ENCODE measurements around the gene ANKRD33B. TPM values are rescaled to one million over a fixed set of nuclear protein-coding genes. Genes with fewer than 3 reads are reported as not detected.

ANKRD33B gene
- polyA plus RNA-seq, 3 donors = 0.05 TPM; not detected in 2

- peaks cover 3 to 8% (median 4%) of the 10 kb centered on the region in 3 donors for H3K27me3 Mint-ChIP-seq (ENCODE audit: low read depth in 3 of 3)
- Histone ChIP-seq H3K36me3 (replicated peaks in 1 of 2; ENCODE audit: control insufficient read depth in 1 of 2, insufficient read depth in 2 of 2, low read length in 2 of 2) (peaks cover 33 to 52% of the 10 kb centered on the region in 2 donors), H3K4me1 (ENCODE audit: control insufficient read depth in 1 of 2, insufficient read depth in 2 of 2, low read length in 2 of 2) (peaks cover 8 to 10% of the 10 kb centered on the region in 2 donors), H3K4me3 (replicated peaks in 1 of 3; ENCODE audit: low read depth in 2 of 3, low read length in 3 of 3) (no peak overlapping the region), H3K79me2 (ENCODE audit: insufficient read depth, low read length) (no peaks in the 10 kb centered on the region), H3K27me3 (ENCODE audit: control insufficient read depth in 2 of 2, insufficient read depth in 2 of 2, low read length in 2 of 2) (no peaks in the 10 kb centered on the region), H2AFZ (ENCODE audit: insufficient read depth, low read depth, low read length, poor library complexity, severe bottlenecking) (no peak overlapping the region), H3K9ac (ENCODE audit: insufficient read depth, low read length, poor library complexity, severe bottlenecking) (no peak overlapping the region), H3K9me3 (replicated peaks in 1 of 2; ENCODE audit: control insufficient read depth in 1 of 2, insufficient read depth in 1 of 2, low read length in 2 of 2) (no peaks in the 10 kb centered on the region), H3K4me2 (replicated peaks; ENCODE audit: extremely low read depth, low read length, poor library complexity, severe bottlenecking) (no peak overlapping the region), H3K27ac (ENCODE audit: low read depth in 1 of 2, low read length in 2 of 2) (no peak overlapping the region), H4K20me1 (ENCODE audit: insufficient read depth, low read length) (peaks cover 10% of the 10 kb centered on the region)
- peaks cover 11% of the 10 kb centered on the region for H3K4me1 Mint-ChIP-seq
- H3K4me3 Mint-ChIP-seq = no peak overlapping the region
- H3K9me3 Mint-ChIP-seq = peaks cover 0 to 7% (median 2%) of the 10 kb centered on the region in 7 donors
- WGBS (ENCODE audit: insufficient coverage) = 97% methylated on average over 7 of the region's 7 CpGs
- TF ChIP-seq, protein P1, sequence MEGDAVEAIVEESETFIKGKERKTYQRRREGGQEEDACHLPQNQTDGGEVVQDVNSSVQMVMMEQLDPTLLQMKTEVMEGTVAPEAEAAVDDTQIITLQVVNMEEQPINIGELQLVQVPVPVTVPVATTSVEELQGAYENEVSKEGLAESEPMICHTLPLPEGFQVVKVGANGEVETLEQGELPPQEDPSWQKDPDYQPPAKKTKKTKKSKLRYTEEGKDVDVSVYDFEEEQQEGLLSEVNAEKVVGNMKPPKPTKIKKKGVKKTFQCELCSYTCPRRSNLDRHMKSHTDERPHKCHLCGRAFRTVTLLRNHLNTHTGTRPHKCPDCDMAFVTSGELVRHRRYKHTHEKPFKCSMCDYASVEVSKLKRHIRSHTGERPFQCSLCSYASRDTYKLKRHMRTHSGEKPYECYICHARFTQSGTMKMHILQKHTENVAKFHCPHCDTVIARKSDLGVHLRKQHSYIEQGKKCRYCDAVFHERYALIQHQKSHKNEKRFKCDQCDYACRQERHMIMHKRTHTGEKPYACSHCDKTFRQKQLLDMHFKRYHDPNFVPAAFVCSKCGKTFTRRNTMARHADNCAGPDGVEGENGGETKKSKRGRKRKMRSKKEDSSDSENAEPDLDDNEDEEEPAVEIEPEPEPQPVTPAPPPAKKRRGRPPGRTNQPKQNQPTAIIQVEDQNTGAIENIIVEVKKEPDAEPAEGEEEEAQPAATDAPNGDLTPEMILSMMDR (IDR thresholded peaks at IDR 0.05) = no peak
- H3K27ac Mint-ChIP-seq = no peak overlapping the region
- H3K36me3 Mint-ChIP-seq = peaks cover 48 to 52% of the 10 kb centered on the region in 2 donors
- intact Hi-C loops (cut with micrococcal nuclease) = no loop called here
- DNase-seq = no peak
Observed at GRCh38 chr5:10677533-10677932, 113.7 kb downstream of the ANKRD33B start.

DNA sequence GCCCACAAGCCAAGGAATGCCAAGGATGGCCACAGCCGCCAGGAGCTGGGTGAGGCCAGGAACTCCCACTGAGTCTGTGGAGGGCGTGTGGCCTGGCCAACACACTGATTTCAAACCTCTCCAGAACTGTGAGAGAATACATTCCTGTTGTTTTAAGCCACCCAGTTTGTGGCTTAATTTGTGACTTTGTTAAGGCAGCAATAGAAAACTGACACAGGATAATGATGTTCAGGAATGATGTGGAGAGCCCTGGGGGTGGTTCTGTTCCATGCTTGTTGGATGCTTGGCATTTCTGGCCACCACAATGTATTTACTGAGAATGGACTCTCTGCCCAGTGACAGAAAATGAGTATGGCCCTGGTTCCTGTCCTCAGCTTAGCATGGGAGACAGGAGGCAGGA, 114.4 kb downstream of the ANKRD33B start:
- Histone ChIP-seq H3K4me2 (replicated peaks; ENCODE audit: extremely low read depth, low read length, poor library complexity, severe bottlenecking) (no peak overlapping the region), H3K79me2 (ENCODE audit: insufficient read depth, low read length) (no peaks in the 10 kb centered on the region), H4K20me1 (ENCODE audit: insufficient read depth, low read length) (peaks cover 17% of the 10 kb centered on the region), H3K27me3 (ENCODE audit: control insufficient read depth in 2 of 2, insufficient read depth in 2 of 2, low read length in 2 of 2) (no peaks in the 10 kb centered on the region), H3K9me3 (replicated peaks in 1 of 2; ENCODE audit: control insufficient read depth in 1 of 2, insufficient read depth in 1 of 2, low read length in 2 of 2) (no peaks in the 10 kb centered on the region), H3K4me3 (replicated peaks in 1 of 3; ENCODE audit: low read depth in 2 of 3, low read length in 3 of 3) (no peak overlapping the region), H3K4me1 (ENCODE audit: control insufficient read depth in 1 of 2, insufficient read depth in 2 of 2, low read length in 2 of 2) (peaks cover 15 to 17% of the 10 kb centered on the region in 2 donors), H3K36me3 (replicated peaks in 1 of 2; ENCODE audit: control insufficient read depth in 1 of 2, insufficient read depth in 2 of 2, low read length in 2 of 2) (peaks cover 36 to 59% of the 10 kb centered on the region in 2 donors), H3K27ac (ENCODE audit: low read depth in 1 of 2, low read length in 2 of 2) (no peak overlapping the region), H2AFZ (ENCODE audit: insufficient read depth, low read depth, low read length, poor library complexity, severe bottlenecking) (no peak overlapping the region), H3K9ac (ENCODE audit: insufficient read depth, low read length, poor library complexity, severe bottlenecking) (no peak overlapping the region)
- WGBS (ENCODE audit: insufficient coverage) = 100% methylated on average over 1 of the region's 2 CpGs
- no peak for DNase-seq
- peaks cover 55 to 59% of the 10 kb centered on the region in 2 donors for H3K36me3 Mint-ChIP-seq
- H3K27me3 Mint-ChIP-seq (ENCODE audit: low read depth in 3 of 3) = peaks cover 3 to 8% (median 4%) of the 10 kb centered on the region in 3 donors
- H3K9me3 Mint-ChIP-seq = peaks cover 0 to 7% (median 2%) of the 10 kb centered on the region in 7 donors
- no peak overlapping the region for H3K4me3 Mint-ChIP-seq
- intact Hi-C loops (cut with micrococcal nuclease) = no loop called here
- peaks cover 18% of the 10 kb centered on the region for H3K4me1 Mint-ChIP-seq
- H3K27ac Mint-ChIP-seq = no peak overlapping the region
- TF ChIP-seq, protein P1 (IDR thresholded peaks at IDR 0.05) = no peak

Data from CD14-positive monocyte (primary cell).